Measurements from ENCODE around the gene NACC2. TPM values are rescaled to one million over a fixed set of nuclear protein-coding genes. Genes with fewer than 3 reads are reported as not detected.

NACC2 gene
- total RNA-seq, 2 donors from 2014 or later = 69.2 to 79.7 TPM

DNA sequence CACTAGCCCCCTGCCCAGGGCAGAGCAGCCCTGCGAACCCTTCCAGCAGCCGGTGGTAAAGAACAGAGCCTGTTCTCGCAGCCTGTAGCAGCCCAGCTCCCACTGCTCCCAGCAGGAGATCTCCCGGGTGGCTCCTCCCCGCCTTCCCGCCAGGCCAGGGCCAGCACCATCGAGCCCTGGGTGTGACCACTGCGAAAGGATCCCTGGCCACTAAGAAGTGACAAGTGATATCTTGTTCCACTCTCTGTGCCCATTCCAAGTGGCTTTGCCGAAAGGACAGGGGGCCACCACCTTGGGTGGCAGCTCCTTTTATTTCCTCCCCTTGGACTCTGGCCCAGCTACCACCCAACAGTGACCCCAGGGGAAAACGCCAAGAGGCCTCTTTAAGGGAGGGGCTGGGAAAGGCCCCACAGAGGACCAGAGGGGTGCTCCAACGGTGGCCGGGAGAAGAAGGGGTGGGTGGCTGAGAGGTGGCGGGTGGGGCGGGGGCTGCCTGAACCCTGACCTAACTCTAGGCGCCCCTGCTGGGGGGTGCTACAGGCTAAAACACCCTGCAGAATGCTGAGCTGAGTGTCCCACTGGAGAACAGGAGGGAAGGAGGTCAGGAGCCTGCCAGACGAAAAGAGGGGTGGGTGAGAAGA is 1.6 kb downstream of the NACC2 start:
- Histone ChIP-seq H3K36me3 (no peaks in the 10 kb centered on the region), H3K9me3 (no peaks in the 10 kb centered on the region), H3K27ac (peak overlapping the region; percentile 89 to 94), H3K4me1 (ENCODE audit: control insufficient read depth in 1 of 2, low read depth in 2 of 2) (peaks cover 53 to 65% of the 10 kb centered on the region in 2 donors), H3K27me3 (replicated peaks; ENCODE audit: insufficient read depth) (no peaks in the 10 kb centered on the region), H3K4me3 (peak overlapping the region; percentile 78)
- DNase-seq (ENCODE audit: low spot score) = no peak
- TF ChIP-seq, protein P1, sequence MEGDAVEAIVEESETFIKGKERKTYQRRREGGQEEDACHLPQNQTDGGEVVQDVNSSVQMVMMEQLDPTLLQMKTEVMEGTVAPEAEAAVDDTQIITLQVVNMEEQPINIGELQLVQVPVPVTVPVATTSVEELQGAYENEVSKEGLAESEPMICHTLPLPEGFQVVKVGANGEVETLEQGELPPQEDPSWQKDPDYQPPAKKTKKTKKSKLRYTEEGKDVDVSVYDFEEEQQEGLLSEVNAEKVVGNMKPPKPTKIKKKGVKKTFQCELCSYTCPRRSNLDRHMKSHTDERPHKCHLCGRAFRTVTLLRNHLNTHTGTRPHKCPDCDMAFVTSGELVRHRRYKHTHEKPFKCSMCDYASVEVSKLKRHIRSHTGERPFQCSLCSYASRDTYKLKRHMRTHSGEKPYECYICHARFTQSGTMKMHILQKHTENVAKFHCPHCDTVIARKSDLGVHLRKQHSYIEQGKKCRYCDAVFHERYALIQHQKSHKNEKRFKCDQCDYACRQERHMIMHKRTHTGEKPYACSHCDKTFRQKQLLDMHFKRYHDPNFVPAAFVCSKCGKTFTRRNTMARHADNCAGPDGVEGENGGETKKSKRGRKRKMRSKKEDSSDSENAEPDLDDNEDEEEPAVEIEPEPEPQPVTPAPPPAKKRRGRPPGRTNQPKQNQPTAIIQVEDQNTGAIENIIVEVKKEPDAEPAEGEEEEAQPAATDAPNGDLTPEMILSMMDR (IDR thresholded peaks at IDR 0.05) = no peak
- ATAC-seq (ENCODE audit: insufficient number of reproducible peaks, low FRiP score, low read depth) = no peak

DNA sequence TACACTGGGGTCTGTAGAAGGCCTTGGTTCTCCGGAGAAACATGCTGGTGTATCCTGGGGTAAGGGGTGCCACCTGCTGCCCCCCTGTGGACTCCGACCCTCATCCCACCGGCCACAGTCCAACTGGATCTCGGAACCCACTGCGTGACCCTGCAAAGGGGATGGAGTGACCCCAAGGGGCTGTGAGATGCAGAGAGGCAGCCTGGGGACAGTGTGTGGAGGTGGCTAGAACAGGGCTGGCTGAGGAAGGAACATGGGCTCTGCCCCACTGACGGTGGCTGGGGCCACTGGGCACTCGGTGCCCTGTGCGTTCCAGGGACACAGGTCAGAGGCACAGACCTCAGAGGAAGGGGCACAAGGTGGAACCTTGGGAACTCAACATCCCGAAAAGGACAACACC is 2.3 kb downstream of the NACC2 start:
- H3K36me3 ChIP-seq = no peaks in the 10 kb centered on the region
- H3K27ac ChIP-seq = peak overlapping the region; percentile 89 to 94
- peaks cover 54 to 72% of the 10 kb centered on the region in 2 donors for H3K4me1 ChIP-seq (ENCODE audit: control insufficient read depth in 1 of 2, low read depth in 2 of 2)
- H3K4me3 ChIP-seq = peak overlapping the region; percentile 78
- no peaks in the 10 kb centered on the region for H3K27me3 ChIP-seq (replicated peaks; ENCODE audit: insufficient read depth)
- ATAC-seq (ENCODE audit: insufficient number of reproducible peaks, low FRiP score, low read depth) = no peak
- H3K9me3 ChIP-seq = no peaks in the 10 kb centered on the region
- DNase-seq (ENCODE audit: low spot score) = no peak
- TF ChIP-seq, protein P1 (IDR thresholded peaks at IDR 0.05) = no peak

DNA sequence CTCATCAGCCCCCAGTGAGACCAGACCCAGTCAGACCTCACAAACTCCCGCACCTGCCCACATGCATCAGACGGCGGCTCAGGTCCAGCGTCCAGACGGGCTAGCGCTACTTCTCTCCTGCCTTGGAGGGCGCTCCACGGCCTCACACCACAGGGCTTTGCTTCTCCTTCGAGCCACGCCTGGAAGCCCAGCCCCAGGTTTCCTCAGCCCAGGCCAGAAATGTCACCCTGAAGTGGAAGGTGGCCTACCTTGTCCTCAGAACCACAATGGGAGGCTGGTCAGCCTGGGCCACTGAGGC is 2.8 kb downstream of the NACC2 start:
- peak overlapping the region; percentile 78 for H3K4me3 ChIP-seq
- peak overlapping the region; percentile 89 to 94 for H3K27ac ChIP-seq
- H3K27me3 ChIP-seq (replicated peaks; ENCODE audit: insufficient read depth) = no peaks in the 10 kb centered on the region
- ATAC-seq (ENCODE audit: insufficient number of reproducible peaks, low FRiP score, low read depth) (no peak), DNase-seq (ENCODE audit: low spot score) (no peak)
- H3K4me1 ChIP-seq (ENCODE audit: control insufficient read depth in 1 of 2, low read depth in 2 of 2) = peaks cover 59 to 77% of the 10 kb centered on the region in 2 donors
- H3K36me3 ChIP-seq = no peaks in the 10 kb centered on the region
- H3K9me3 ChIP-seq = no peaks in the 10 kb centered on the region
- TF ChIP-seq, protein P1 (IDR thresholded peaks at IDR 0.05) = no peak

DNA sequence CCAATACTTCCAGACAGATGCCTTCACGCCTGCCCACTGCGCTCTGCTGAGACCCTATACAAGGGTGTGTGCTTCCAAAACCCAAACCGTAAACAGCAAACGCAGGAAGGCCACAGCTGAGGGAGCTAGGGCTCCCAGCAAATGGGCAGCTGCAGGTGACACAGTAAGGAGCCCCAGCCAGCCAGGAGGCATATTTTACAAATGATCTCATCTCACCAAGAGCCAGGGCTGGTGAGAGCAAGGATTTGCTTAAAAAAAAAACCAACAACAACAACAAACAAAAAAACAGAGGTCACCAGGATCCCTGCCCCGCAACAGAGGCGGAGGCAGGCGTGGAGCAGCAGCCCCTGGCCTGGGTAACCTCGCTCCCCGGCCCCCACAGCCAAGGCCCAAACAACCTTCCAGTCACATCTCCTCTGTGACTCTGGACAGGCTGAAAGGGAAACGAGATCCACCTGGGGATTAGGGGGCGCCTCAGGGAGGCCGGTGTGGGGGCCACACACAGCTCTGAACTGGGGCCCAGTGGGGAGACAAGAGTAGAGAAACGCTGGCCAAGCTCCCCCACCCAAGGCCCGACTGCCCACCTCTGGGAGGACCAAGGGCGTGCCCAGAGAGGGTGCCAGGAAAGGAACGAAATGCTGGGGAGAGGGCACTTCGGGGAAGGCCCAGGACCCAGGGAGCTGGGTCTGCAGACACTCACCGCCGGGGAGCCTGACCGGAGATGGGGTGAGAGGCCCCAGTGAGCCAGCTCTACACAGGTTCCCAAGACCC is 3.3 kb downstream of the NACC2 start:
- H3K4me3 ChIP-seq = peak overlapping the region; percentile 78
- H3K4me1 ChIP-seq (ENCODE audit: control insufficient read depth in 1 of 2, low read depth in 2 of 2) = peaks cover 64 to 82% of the 10 kb centered on the region in 2 donors
- DNase-seq (ENCODE audit: low spot score) (no peak), ATAC-seq (ENCODE audit: insufficient number of reproducible peaks, low FRiP score, low read depth) (no peak)
- H3K27ac ChIP-seq = peak overlapping the region; percentile 89 to 94
- no peaks in the 10 kb centered on the region for H3K27me3 ChIP-seq (replicated peaks; ENCODE audit: insufficient read depth)
- TF ChIP-seq, protein P1 (IDR thresholded peaks at IDR 0.05) = no peak
- no peaks in the 10 kb centered on the region for H3K36me3 ChIP-seq
- no peaks in the 10 kb centered on the region for H3K9me3 ChIP-seq

DNA sequence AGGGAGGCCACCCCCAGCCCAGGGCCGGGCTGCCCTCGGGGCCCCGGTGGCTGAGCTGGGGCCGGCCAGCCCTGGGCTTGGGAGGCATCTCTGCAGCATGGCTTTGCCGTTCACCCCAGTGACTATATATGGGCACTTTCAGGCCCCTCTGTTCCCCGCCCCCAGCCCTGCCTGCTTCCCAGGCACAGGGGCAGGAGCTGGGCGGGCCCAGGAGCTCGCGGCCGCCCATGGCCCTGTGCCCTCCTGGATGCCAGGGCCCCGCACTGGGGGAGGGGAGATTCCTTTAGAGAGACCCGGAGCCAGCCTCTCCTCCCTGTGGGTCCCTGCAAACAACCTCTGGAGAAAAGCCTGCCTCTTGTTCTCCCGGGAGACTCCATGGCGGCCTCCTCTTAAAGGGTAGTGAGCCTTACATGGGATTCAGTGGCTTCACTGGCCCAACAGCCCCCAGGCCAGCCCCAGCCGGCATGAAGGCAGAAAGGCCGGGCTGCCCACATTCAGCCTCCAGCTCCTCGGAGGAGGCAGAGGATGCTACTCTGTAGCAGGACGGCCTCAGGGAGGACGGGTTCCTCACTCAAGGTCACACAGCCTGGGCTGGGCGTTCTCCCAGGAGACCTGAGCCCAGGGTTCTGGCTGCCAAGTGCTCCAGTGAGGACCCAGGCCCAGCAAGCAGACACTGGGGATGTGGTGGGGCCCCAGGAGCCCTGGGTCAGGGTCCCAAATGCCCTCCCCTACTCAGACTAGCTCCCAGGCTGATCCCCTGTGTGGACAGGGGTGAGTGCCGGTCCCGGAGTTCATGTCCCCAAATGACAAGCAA is 4.1 kb downstream of the NACC2 start:
- TF ChIP-seq, protein P1 (IDR thresholded peaks at IDR 0.05) = no peak
- Histone ChIP-seq H3K4me3 (peak overlapping the region; percentile 78), H3K27ac (peak overlapping the region; percentile 89 to 94), H3K27me3 (replicated peaks; ENCODE audit: insufficient read depth) (no peaks in the 10 kb centered on the region), H3K4me1 (ENCODE audit: control insufficient read depth in 1 of 2, low read depth in 2 of 2) (peaks cover 68 to 83% of the 10 kb centered on the region in 2 donors), H3K36me3 (no peaks in the 10 kb centered on the region), H3K9me3 (no peaks in the 10 kb centered on the region)
- ATAC-seq (ENCODE audit: insufficient number of reproducible peaks, low FRiP score, low read depth) (no peak), DNase-seq (ENCODE audit: low spot score) (no peak)

All from thoracic aorta (tissue), 2 donors.